WTC11 (cell line): ENCODE results near the gene BRMS1L. TPM values are rescaled to one million over a fixed set of nuclear protein-coding genes. Genes with fewer than 3 reads are reported as not detected.

ENCODE experiments used
- ATAC-seq: fragments of 200-7000 bp; cut with Tn5 transposase; 2 replicates; pipeline ENCODE4 v1.10.0; 2021; ENCODE audit warnings: mild to moderate bottlenecking, moderate library complexity
- CTCF ChIA-PET: fragments of 300-600 bp; sonication (Branson Sonifier 250); formaldehyde crosslinking; loops from one replicate; lab custom pipeline; 2021; ENCODE audit warnings: antibody characterized with exemption; lab: Charles Lee
- POLR2A ChIA-PET: fragments of 350-600 bp; sonication (Branson Sonifier 250); formaldehyde crosslinking; loops from one replicate; lab custom pipeline; 2021; ENCODE audit warnings: antibody characterized with exemption; lab: Charles Lee
- DNase-seq: peaks from one replicate; pipeline ENCODE4 v3.0.0; 2021; ENCODE audit warnings: low spot score
- H3K27ac Mint-ChIP-seq: 2 replicates; pipeline ENCODE4 v1.8.0; 2021; ENCODE audit warnings: mixed read lengths
- H3K27me3 Mint-ChIP-seq: 2 replicates; pipeline ENCODE4 v1.8.0; 2021; ENCODE audit warnings: low read depth, mild to moderate bottlenecking, moderate library complexity, mixed read lengths
- H3K36me3 Mint-ChIP-seq: 2 replicates; pipeline ENCODE4 v1.8.0; 2021; ENCODE audit warnings: mixed read lengths
- H3K4me1 Mint-ChIP-seq: 2 replicates; pipeline ENCODE4 v1.8.0; 2022; ENCODE audit warnings: mixed read lengths
- H3K4me3 Mint-ChIP-seq: 2 replicates; pipeline ENCODE4 v1.8.0; 2021; ENCODE audit warnings: mild to moderate bottlenecking, moderate library complexity, mixed read lengths
- H3K9me3 Mint-ChIP-seq: 2 replicates; pipeline ENCODE4 v1.8.0; 2021; ENCODE audit warnings: mixed read lengths
- CREM ChIP-seq: sonication (generic); formaldehyde crosslinking; IDR thresholded peaks from 2 replicates; pipeline ENCODE4 v1.8.1; 2022; ENCODE audit warnings: mild to moderate bottlenecking, missing genetic modification reagents, moderate library complexity
- ESRRA ChIP-seq: sonication (generic); formaldehyde crosslinking; IDR thresholded peaks from 2 replicates; pipeline ENCODE4 v1.8.1; 2022; ENCODE audit warnings: mild to moderate bottlenecking, missing genetic modification reagents, borderline replicate concordance
- ETV6 ChIP-seq: sonication (generic); formaldehyde crosslinking; IDR thresholded peaks from 2 replicates; pipeline ENCODE4 v1.8.1; 2022; ENCODE audit warnings: mild to moderate bottlenecking, missing genetic modification reagents
- FOXP1 ChIP-seq: sonication (generic); formaldehyde crosslinking; IDR thresholded peaks from 2 replicates; pipeline ENCODE4 v1.8.0; 2022; ENCODE audit warnings: missing genetic modification reagents, mild to moderate bottlenecking, moderate library complexity, borderline replicate concordance
- JAZF1 ChIP-seq: fragments of 250-450 bp; sonication (Bioruptor Pico); IDR thresholded peaks from 2 replicates; pipeline ENCODE4 v1.9.0; 2021; ENCODE audit warnings: moderate library complexity, mild to moderate bottlenecking, inconsistent platforms
- MXD4 ChIP-seq: fragments of 250-450 bp; sonication (Bioruptor Pico); IDR thresholded peaks from 2 replicates; pipeline ENCODE4 v1.8.0; 2021; ENCODE audit warnings: mild to moderate bottlenecking, moderate library complexity, borderline replicate concordance
- NFATC4 ChIP-seq: fragments of 250-450 bp; sonication (Bioruptor Pico); IDR thresholded peaks from 2 replicates; pipeline ENCODE4 v1.9.0; 2021; ENCODE audit warnings: mild to moderate bottlenecking
- NR2C2 ChIP-seq: sonication (generic); formaldehyde crosslinking; IDR thresholded peaks from 2 replicates; pipeline ENCODE4 v1.8.0; 2022; ENCODE audit warnings: mild to moderate bottlenecking, missing genetic modification reagents
- OVOL2 ChIP-seq: fragments of 250-450 bp; sonication (Bioruptor Pico); IDR thresholded peaks from 2 replicates; pipeline ENCODE4 v1.9.0; 2021; ENCODE audit warnings: mild to moderate bottlenecking, borderline replicate concordance
- PRRX2 ChIP-seq: fragments of 250-450 bp; sonication (Bioruptor Pico); IDR thresholded peaks from 2 replicates; pipeline ENCODE4 v1.8.0; 2021; ENCODE audit warnings: mild to moderate bottlenecking
- SMAD4 ChIP-seq: sonication (generic); formaldehyde crosslinking; IDR thresholded peaks from 2 replicates; pipeline ENCODE4 v1.8.0; 2022; ENCODE audit warnings: mild to moderate bottlenecking, missing genetic modification reagents
- SOX15 ChIP-seq: fragments of 250-450 bp; sonication (Bioruptor Pico); IDR thresholded peaks from 2 replicates; pipeline ENCODE4 v1.9.0; 2021; ENCODE audit warnings: mild to moderate bottlenecking
- SP1 ChIP-seq: sonication (generic); formaldehyde crosslinking; conservative IDR thresholded peaks from 2 replicates; pipeline ENCODE4 v1.8.1; 2022; ENCODE audit warnings: missing genetic modification reagents
- TCF7 ChIP-seq: sonication (generic); formaldehyde crosslinking; IDR thresholded peaks from 2 replicates; pipeline ENCODE4 v1.8.0; 2022; ENCODE audit warnings: mild to moderate bottlenecking, low read depth, missing genetic modification reagents, moderate library complexity
- ZNF138 ChIP-seq: sonication (generic); formaldehyde crosslinking; conservative IDR thresholded peaks from 2 replicates; pipeline ENCODE4 v1.8.1; 2022; ENCODE audit warnings: mild to moderate bottlenecking, moderate library complexity, missing genetic modification reagents
- total RNA-seq: library from RNA; stranded (reverse); gene quantifications from 3 replicates; pipeline ENCODE4 v1.2.3, GENCODE V29; 2021
- TF ChIP-seq, protein P1 (sequence below): fragments of 250-450 bp; sonication (Bioruptor Pico); IDR thresholded peaks from 2 replicates; pipeline ENCODE4 v1.9.0; 2021; ENCODE audit warnings: moderate library complexity, mild to moderate bottlenecking, inconsistent platforms, borderline replicate concordance
- TF ChIP-seq, protein P2 (sequence below): fragments of 250-450 bp; sonication (Bioruptor Pico); IDR thresholded peaks from 2 replicates; pipeline ENCODE4 v2.1.2; 2022; ENCODE audit warnings: mild to moderate bottlenecking, moderate library complexity
- TF ChIP-seq, protein P3 (sequence below): fragments of 250-450 bp; sonication (Bioruptor Pico); IDR thresholded peaks from 2 replicates; pipeline ENCODE4 v1.9.0; 2021; ENCODE audit warnings: mild to moderate bottlenecking
- TF ChIP-seq, protein P4 (sequence below): sonication (generic); formaldehyde crosslinking; IDR thresholded peaks from 2 replicates; pipeline ENCODE4 v1.8.0; 2022; ENCODE audit warnings: mild to moderate bottlenecking, missing genetic modification reagents
- TF ChIP-seq, protein P5 (sequence below): fragments of 200-600 bp; IDR thresholded peaks from 2 replicates; pipeline ENCODE4 v1.8.0; 2022; ENCODE audit warnings: antibody characterized with exemption
- TF ChIP-seq, protein P6 (sequence below): sonication (generic); formaldehyde crosslinking; IDR thresholded peaks from 2 replicates; pipeline ENCODE4 v1.8.0; 2022; ENCODE audit warnings: mild to moderate bottlenecking, missing genetic modification reagents
- TF ChIP-seq, protein P7 (sequence below): sonication (generic); formaldehyde crosslinking; IDR thresholded peaks from 2 replicates; pipeline ENCODE4 v1.8.0; 2023; ENCODE audit warnings: missing genetic modification reagents, mild to moderate bottlenecking, borderline replicate concordance

BRMS1L gene
- total RNA-seq, 1 experiment from 2014 or later = 12.1 TPM

DNA sequence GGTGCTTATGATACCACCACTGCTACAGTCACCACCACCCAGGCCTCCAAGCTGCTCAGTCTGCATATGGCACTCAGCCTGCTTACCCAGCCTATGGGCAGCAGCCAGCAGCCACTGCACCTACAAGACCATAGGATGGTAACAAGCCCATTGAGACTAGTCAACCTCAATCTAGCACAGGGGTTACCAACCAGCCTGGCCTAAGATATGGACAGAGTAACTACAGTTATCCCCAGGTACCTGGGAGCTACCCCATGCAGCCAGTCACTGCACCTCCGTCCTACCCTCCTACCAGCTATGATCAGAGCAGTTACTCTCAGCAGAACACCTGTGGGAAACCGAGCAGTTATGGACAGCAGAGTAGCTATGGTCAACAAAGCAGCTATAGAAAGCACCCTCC lies 55.1 kb downstream of the BRMS1L start:
- Mint-ChIP-seq H3K9me3 (no peaks in the 10 kb centered on the region), H3K4me3 (no peak overlapping the region), H3K4me1 (peaks cover 4% of the 10 kb centered on the region; the same call in 1 of the 2 replicates), H3K36me3 (no peaks in the 10 kb centered on the region), H3K27me3 (no peaks in the 10 kb centered on the region), H3K27ac (no peak overlapping the region)
- ATAC-seq = no peak
- TF ChIP-seq MXD4 (CRISPR knock-in tag) (no peak), NFATC4 (CRISPR knock-in tag) (no peak), SP1 (CRISPR knock-in tag) (no peak), NR2C2 (no peak), FOXP1 (CRISPR knock-in tag) (no peak), TCF7 (CRISPR knock-in tag) (no peak), OVOL2 (CRISPR knock-in tag) (no peak)
- TF ChIP-seq, protein P1, sequence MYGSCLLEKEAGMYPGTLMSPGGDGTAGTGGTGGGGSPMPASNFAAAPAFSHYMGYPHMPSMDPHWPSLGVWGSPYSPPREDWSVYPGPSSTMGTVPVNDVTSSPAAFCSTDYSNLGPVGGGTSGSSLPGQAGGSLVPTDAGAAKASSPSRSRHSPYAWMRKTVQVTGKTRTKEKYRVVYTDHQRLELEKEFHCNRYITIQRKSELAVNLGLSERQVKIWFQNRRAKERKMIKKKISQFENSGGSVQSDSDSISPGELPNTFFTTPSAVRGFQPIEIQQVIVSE (CRISPR knock-in tag) = no peak
- TF ChIP-seq, protein P2, sequence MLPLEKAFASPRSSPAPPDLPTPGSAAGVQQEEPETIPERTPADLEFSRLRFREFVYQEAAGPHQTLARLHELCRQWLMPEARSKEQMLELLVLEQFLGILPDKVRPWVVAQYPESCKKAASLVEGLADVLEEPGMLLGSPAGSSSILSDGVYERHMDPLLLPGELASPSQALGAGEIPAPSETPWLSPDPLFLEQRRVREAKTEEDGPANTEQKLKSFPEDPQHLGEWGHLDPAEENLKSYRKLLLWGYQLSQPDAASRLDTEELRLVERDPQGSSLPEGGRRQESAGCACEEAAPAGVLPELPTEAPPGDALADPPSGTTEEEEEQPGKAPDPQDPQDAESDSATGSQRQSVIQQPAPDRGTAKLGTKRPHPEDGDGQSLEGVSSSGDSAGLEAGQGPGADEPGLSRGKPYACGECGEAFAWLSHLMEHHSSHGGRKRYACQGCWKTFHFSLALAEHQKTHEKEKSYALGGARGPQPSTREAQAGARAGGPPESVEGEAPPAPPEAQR (CRISPR knock-in tag) = no peak
- TF ChIP-seq, protein P3, sequence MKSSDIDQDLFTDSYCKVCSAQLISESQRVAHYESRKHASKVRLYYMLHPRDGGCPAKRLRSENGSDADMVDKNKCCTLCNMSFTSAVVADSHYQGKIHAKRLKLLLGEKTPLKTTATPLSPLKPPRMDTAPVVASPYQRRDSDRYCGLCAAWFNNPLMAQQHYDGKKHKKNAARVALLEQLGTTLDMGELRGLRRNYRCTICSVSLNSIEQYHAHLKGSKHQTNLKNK (CRISPR knock-in tag) = no peak
- POLR2A ChIA-PET = no interaction called here
- no peak for DNase-seq
- CTCF ChIA-PET = interaction anchor here (1.0 to 3.4 kb wide), 2 partner anchors 73 to 188 kb away, joined by 3 to 23 read pairs; no protein-coding TSS in a partner anchor

DNA sequence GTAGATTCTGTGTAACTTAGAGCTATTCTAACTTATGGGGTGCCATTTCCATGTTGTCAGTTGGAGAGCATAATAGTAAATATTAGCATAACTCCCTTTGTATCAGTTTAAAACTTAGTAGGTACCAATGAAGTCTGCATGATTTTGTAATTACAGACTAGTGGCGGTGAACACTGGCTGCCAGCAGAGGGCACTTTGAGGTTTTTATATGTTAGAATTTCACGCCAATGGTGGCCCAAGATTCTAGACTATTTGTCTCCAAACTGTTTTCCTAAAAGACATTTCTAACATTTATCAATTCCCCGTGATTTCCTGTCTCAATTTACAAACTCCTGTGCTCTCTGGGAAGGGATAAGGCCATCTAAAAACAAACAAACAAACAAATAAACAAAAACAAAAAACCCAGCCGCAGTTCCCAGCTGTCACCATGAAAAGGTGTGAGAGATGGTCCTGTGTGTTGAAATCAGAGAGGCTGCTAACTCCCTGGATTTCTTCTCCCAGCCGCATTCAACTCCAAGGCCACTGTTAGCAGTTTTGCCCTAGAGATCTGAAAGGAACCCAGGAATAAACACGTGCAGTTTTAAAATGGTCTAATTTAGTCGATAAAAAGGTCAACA lies 57.6 kb downstream of the BRMS1L start:
- Mint-ChIP-seq H3K9me3 (no peaks in the 10 kb centered on the region), H3K27me3 (no peaks in the 10 kb centered on the region; the same call in 1 of the 2 replicates), H3K36me3 (no peaks in the 10 kb centered on the region), H3K4me1 (peaks cover 4% of the 10 kb centered on the region; the same call in 1 of the 2 replicates), H3K27ac (no peak overlapping the region), H3K4me3 (no peak overlapping the region)
- ATAC-seq = peak; percentile 50; the same call in 1 of the 2 replicates
- POLR2A ChIA-PET = no interaction called here
- CTCF ChIA-PET = interaction anchor here (0.6 to 3.5 kb wide), 9 partner anchors 14 to 1383 kb away, joined by 3 to 23 read pairs (median 5); no protein-coding TSS in a partner anchor
- TF ChIP-seq, protein P4, sequence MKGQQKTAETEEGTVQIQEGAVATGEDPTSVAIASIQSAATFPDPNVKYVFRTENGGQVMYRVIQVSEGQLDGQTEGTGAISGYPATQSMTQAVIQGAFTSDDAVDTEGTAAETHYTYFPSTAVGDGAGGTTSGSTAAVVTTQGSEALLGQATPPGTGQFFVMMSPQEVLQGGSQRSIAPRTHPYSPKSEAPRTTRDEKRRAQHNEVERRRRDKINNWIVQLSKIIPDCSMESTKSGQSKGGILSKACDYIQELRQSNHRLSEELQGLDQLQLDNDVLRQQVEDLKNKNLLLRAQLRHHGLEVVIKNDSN = no peak
- no peak for TF ChIP-seq SOX15 (CRISPR knock-in tag)
- TF ChIP-seq, protein P5, sequence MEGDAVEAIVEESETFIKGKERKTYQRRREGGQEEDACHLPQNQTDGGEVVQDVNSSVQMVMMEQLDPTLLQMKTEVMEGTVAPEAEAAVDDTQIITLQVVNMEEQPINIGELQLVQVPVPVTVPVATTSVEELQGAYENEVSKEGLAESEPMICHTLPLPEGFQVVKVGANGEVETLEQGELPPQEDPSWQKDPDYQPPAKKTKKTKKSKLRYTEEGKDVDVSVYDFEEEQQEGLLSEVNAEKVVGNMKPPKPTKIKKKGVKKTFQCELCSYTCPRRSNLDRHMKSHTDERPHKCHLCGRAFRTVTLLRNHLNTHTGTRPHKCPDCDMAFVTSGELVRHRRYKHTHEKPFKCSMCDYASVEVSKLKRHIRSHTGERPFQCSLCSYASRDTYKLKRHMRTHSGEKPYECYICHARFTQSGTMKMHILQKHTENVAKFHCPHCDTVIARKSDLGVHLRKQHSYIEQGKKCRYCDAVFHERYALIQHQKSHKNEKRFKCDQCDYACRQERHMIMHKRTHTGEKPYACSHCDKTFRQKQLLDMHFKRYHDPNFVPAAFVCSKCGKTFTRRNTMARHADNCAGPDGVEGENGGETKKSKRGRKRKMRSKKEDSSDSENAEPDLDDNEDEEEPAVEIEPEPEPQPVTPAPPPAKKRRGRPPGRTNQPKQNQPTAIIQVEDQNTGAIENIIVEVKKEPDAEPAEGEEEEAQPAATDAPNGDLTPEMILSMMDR = peak; percentile 37
- no peak for DNase-seq

DNA sequence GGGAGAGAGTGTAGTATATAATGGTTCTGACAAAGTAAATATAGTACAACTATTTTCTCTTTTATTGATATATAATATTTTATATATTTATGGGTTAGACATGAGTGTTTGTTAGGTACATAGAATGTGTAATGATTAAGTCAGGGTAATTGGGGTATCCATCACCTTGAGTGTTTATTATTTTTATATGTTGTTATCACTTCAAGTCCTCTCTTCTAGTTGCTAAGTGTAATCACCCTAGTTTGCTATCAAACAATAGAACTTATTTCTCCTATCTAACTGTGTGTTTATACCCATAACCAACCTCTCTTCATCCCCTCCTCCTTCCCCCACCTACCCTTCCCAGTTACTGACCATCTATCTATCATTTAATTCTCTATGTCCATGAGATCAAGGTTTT lies 64.2 kb downstream of the BRMS1L start:
- no peak for DNase-seq
- CTCF ChIA-PET = interaction anchor here (0.6 kb wide), 1 partner anchor 22 kb away, joined by 4 read pairs; no protein-coding TSS in a partner anchor
- no peak for ATAC-seq
- Mint-ChIP-seq H3K9me3 (peaks cover 9% of the 10 kb centered on the region; the same call in 1 of the 2 replicates), H3K36me3 (no peaks in the 10 kb centered on the region), H3K27me3 (peaks cover 5% of the 10 kb centered on the region; the same call in 1 of the 2 replicates), H3K27ac (no peak overlapping the region), H3K4me3 (no peak overlapping the region), H3K4me1 (no peaks in the 10 kb centered on the region)
- POLR2A ChIA-PET = interaction anchor here (0.6 to 0.7 kb wide), 2 partner anchors 28 to 385 kb away, joined by 3 to 10 read pairs; no protein-coding TSS in a partner anchor
- no peak for TF ChIP-seq SMAD4 (CRISPR knock-in tag)
- no peak for TF ChIP-seq ZNF138 (CRISPR knock-in tag)
- no peak for TF ChIP-seq JAZF1 (CRISPR knock-in tag)
- no peak for TF ChIP-seq PRRX2 (CRISPR knock-in tag)
- TF ChIP-seq, protein P6, sequence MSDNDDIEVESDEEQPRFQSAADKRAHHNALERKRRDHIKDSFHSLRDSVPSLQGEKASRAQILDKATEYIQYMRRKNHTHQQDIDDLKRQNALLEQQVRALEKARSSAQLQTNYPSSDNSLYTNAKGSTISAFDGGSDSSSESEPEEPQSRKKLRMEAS (CRISPR knock-in tag) = no peak
- TF ChIP-seq ESRRA (CRISPR knock-in tag) = no peak
- no peak for TF ChIP-seq ETV6
- TF ChIP-seq, protein P7, sequence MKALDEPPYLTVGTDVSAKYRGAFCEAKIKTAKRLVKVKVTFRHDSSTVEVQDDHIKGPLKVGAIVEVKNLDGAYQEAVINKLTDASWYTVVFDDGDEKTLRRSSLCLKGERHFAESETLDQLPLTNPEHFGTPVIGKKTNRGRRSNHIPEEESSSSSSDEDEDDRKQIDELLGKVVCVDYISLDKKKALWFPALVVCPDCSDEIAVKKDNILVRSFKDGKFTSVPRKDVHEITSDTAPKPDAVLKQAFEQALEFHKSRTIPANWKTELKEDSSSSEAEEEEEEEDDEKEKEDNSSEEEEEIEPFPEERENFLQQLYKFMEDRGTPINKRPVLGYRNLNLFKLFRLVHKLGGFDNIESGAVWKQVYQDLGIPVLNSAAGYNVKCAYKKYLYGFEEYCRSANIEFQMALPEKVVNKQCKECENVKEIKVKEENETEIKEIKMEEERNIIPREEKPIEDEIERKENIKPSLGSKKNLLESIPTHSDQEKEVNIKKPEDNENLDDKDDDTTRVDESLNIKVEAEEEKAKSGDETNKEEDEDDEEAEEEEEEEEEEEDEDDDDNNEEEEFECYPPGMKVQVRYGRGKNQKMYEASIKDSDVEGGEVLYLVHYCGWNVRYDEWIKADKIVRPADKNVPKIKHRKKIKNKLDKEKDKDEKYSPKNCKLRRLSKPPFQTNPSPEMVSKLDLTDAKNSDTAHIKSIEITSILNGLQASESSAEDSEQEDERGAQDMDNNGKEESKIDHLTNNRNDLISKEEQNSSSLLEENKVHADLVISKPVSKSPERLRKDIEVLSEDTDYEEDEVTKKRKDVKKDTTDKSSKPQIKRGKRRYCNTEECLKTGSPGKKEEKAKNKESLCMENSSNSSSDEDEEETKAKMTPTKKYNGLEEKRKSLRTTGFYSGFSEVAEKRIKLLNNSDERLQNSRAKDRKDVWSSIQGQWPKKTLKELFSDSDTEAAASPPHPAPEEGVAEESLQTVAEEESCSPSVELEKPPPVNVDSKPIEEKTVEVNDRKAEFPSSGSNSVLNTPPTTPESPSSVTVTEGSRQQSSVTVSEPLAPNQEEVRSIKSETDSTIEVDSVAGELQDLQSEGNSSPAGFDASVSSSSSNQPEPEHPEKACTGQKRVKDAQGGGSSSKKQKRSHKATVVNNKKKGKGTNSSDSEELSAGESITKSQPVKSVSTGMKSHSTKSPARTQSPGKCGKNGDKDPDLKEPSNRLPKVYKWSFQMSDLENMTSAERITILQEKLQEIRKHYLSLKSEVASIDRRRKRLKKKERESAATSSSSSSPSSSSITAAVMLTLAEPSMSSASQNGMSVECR (CRISPR knock-in tag) = no peak
- TF ChIP-seq CREM (CRISPR knock-in tag) = no peak
